Activated CD8-positive, alpha-beta memory T cell treated with anti-CD3 and anti-CD28 coated beads, Interleukin-2, amount 50 U/mL, for 4 hours (primary cell): Measurements from ENCODE around the gene DPM1.
"Not testable (repeated sequence)": the region's sequence is repeated elsewhere in the genome, so short reads cannot be mapped to it uniquely, and the experiment has no call there.

ENCODE experiments used
- DNase-seq: peaks from one replicate; pipeline ENCODE4 v3.0.0-alpha.2; 2020

The DPM1 gene

GRCh38 chr20:50978533-50978932 lies 20.2 kb upstream of the DPM1 start:
- DNase-seq, result not testable (repeated sequence)

- DNase-seq, result no peak
Measured at GRCh38 chr20:50977066-50978021, 19.0 kb upstream of the DPM1 start.

DNA sequence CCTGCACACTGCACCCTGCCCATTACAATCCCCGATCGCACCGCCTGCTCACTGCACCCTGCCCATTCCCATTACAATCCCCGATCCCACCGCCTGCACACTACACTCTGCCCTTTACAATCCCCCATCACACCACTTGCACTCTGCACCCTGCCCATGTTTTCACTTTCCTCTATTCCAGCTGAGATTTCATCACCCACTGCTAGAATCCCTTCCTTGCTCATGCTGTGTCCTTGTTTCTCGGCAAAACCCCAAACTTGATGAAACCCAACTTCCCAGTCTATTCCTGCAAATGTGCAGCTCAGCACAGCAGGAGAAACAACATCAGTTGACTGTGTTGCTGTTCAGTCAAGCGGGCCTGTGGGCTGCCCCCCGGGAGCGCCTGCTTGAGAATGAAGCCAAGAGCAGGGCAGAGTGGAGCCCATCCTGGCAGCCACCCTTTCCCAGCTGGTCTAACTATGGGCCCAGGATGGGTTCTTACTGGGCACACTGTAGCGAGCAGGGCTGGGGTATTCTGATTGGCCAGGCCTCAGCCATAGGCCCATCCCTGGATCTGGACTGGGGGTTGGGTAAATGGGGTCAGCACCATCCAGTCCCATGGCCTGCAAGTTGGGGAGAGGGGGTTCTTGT lies 17.5 kb upstream of the DPM1 start:
- no peak for DNase-seq

DNA sequence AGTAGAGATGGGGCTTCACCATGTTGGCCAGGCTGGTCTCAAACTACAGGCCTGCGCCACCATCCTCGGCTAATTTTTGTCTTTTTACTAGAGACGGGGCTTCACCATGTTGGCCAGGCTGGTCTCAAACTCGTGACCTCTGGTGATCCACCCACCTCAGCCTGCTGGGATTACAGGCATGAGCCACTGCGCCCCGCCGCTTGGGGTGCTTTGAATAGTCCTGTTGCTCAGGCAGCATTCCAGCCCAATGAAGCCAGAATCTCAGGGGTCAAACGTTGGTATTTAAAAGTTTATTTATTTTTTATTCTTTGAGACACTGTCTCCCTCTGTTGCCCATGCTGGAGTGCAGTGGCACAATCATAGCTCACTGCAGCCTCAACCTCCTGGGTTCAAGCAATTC lies 11.6 kb upstream of the DPM1 start:
- DNase-seq, result no peak

- DNase-seq, result no peak
Measured at GRCh38 chr20:50969435-50969834, 11.1 kb upstream of the DPM1 start.

DNA sequence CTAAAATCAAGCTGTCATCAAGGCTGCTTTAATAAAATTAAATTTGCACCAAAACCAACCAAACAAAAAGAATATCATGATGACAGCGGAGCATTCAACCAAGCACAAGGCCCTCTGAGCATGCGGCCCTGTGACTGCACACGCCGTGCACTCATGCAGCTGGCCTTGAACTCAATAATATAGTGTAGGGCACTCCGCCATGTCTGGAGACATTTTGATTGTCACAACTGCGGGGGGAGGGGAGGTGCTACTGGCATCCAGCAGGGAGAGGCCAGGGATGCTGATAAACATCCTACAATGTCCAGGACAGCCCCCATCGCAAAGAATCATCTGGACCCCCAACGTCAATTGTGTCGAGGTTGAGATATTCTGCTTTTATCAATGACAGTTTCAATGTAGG lies 10.0 kb upstream of the DPM1 start:
- DNase-seq, result no peak

GRCh38 chr20:50967586-50967985 lies 9.3 kb upstream of the DPM1 start:
- no peak for DNase-seq

DNA sequence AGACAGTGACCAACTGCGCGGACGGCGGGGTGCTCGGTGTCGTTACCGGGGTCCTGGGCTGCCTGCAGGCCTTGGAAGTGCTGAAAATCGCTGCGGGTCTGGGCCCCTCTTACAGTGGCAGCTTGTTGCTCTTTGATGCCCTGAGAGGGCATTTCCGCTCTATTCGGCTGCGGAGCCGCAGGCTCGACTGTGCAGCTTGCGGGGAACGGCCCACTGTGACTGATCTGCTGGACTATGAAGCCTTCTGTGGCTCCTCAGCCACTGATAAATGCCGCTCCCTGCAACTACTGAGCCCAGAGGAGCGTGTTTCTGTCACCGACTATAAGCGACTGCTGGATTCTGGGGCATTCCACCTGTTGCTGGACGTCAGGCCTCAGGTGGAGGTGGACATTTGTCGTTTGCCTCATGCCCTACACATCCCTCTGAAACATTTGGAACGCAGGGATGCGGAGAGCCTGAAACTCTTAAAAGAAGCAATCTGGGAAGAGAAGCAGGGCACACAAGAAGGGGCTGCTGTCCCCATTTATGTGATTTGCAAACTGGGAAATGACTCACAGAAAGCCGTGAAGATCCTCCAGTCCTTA lies 1.3 kb upstream of the DPM1 start:
- DNase-seq, result no peak

GRCh38 chr20:50958615-50959542 lies 547 bp upstream of the DPM1 start, which contains the start of gene MOCS3:
Gene MOCS3 (plus strand): TSS chr20:50958818. CDS start chr20:50958843, 25 bp downstream.
- peak; percentile 79 for DNase-seq

GRCh38 chr20:50957276-50957675 lies 1.1 kb downstream of the DPM1 start:
- no peak for DNase-seq

DNA sequence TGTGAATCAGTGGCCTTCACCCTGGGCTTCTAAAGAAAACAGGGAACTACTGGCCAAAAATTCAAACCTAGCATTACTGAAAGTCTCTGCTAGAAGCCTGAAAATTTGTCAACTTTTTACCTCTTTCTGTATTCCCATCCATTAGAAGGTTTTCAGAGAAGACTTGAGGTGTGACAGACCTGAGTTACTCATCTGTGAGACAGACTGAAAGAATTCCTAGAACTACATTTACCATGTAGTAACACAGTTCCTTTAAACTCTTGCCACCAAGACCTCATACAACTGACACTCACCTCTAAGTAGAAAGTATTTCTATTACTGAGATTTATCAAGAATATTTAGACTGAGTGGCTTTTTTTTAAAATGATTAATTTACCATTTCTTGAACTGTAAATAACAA lies 4.5 kb downstream of the DPM1 start:
- DNase-seq, result no peak

DNA sequence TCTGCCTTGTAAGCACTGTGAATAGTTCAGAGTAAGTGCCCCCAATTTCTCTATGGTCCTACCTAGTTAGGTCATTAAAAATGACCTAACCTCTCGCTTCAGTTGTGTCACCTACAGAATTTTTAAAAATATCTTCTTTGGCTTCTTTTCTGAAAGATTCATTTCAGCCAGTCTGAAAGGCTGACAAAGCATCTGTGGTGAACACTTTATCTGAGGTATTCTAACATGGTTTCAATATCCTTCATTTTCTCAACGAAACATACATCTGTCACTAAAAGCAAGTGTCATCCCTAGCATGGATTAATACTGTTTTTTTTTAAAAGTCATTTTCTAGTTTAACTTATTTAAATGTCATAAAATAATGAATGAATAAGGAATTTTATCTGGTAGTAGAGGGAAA lies 5.1 kb downstream of the DPM1 start:
- no peak for DNase-seq

GRCh38 chr20:50948132-50948785 lies 10.1 kb downstream of the DPM1 start:
- DNase-seq, result no peak

- DNase-seq, result no peak
Measured at GRCh38 chr20:50943069-50943468, 15.3 kb downstream of the DPM1 start.

DNA sequence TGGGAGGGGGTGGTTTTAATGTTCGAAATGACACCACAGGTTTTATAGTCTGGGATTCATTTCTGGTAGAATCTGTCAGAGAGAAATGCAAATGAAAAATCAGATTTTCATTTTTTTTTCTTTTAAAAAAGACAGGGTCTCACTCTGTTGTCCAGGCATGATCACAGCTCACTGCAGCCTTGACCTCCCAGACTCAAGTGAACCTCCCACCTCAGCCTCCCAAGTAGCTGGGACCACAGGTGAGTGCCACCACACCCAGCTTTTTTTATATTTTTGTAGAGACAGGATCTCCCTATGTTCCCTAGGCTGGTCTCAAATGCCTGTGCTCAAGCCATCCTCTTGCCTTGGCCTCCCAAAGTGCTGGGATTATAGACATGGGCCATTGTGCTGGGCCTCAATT lies 24.7 kb downstream of the DPM1 start:
- no peak for DNase-seq

- DNase-seq, result no peak
Measured at GRCh38 chr20:50932691-50933280, 25.5 kb downstream of the DPM1 start.

GRCh38 chr20:50932016-50932485 lies 26.3 kb downstream of the DPM1 start:
- DNase-seq, result no peak

DNA sequence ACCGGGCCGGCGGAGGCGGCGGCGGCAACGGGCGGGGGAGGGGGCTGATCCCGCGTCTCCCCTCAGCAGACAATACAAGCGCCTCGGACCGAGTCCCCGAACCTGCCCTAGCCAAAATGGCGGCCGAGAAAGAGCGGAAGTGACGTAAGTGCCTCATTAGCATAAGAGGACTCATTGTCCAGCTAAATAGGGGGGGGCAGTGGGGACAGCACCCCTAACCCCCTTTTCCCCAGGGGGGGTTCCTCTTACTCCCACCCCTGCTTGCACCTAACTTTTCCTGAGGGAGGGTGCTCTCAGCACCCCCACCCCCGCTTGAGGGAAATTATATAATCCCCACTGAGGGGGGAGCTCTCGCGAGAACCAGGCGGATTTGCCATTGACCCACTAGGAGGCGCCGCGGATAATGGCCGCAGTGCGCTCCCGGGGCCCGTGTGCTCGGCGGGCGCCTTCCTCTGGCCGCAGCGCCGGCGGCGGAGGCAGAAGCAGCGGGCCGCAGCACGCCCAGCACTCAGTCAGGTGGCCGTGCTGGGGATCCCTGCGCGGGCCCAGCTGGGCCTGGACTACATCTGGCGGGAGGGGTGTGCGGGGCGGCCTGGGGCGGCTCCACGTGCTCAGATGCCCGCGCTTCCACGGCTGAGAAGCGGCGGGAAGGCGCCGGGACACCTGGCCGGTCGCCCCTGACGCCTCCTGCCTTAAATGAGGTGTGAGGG lies 26.9 kb downstream of the DPM1 start, which contains the start of gene ADNP:
Gene ADNP, minus strand, starts transcription at position 132 of the 710 bp plus-strand sequence. CDS start 27,441 bp downstream, outside the sequence.
- peak; percentile 88 for DNase-seq

DNA sequence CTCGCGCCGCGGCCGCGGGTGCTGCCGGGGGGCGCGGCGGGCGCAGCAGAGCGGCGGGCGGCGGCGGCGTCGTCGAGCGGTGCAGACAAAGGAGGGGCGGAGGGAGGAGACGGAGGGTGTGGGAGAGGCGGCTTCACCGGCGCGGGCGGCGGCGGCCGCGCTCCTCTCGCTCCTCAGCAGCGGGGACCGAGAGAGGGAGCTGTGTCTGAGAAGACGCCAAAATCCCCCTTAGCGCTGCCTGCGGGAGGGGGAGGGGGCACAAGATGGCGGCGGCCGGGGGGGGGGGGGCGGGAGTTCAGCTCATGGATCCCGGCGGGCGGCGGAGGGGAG lies 27.4 kb downstream of the DPM1 start:
- no peak for DNase-seq

DNA sequence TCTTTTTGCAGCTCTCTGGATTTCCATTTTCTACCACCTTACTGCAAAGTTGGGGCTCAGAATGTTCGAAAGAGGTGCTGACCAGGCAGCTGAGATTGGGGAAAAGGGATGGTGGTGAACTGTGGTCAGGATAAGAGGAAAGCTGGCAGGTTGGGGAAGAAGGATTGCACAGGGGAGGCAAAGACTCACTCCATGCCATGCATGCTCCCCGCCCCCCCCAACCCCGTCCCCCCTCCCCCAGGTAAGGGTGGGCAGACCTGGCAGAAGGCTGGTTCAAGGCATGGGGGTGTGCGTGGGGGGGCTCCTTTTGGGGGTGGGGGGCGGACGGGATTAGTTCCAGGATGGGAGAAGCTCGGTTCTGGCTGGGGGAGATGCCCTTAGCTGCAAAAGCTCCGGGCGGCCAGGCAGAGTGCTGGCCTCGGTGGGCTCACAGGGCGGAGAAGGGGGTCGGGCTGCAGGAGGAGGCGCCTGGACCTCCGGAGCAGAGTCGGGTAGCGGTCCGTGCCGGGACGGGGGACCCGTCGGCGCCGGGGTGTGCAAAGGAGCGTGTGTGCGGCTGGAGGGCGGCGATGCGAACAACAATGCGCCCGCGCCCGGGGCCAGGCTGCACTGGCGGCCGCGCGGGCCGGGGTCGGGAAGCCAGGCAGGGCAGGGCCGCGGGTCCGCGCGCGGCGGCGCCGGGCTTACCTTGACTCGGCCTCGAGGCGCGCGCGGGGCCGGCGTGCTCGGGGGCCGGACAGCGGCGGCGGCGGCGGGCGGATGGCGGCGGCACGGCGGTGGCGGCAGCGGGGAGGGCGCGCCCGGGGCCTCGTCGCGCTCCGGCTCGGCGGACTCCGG lies 28.0 kb downstream of the DPM1 start:
- DNase-seq, result peak; percentile 41
